Measurements from ENCODE around the gene CYTH3.

The CYTH3 gene

GRCh38 chr7:6271060-6271658, 1.3 kb downstream of the CYTH3 start:
- TF ChIP-seq Cebpa-rat (IDR thresholded peaks at IDR 0.05): no peak
- Histone ChIP-seq H3K27me3 (no peaks in the 10 kb centered on the region), H3K9me3 (no peaks in the 10 kb centered on the region), H4K20me1 (peaks cover 58% of the 10 kb centered on the region), H3K36me3 (no peaks in the 10 kb centered on the region), H3K4me1 (peaks cover 46% of the 10 kb centered on the region), H3K9ac (peak overlapping the region; percentile 87), H3K4me2 (peak overlapping the region; percentile 100), H3K4me3 (peak overlapping the region; percentile 90), H3K27ac (peak overlapping the region; percentile 72; the same call in 1 of the 2 replicates)

GRCh38 chr7:6269527-6269926, 2.9 kb downstream of the CYTH3 start:
- Histone ChIP-seq H3K9ac (no peak overlapping the region), H3K27me3 (no peaks in the 10 kb centered on the region), H4K20me1 (peaks cover 73% of the 10 kb centered on the region), H3K9me3 (no peaks in the 10 kb centered on the region), H3K27ac (no peak overlapping the region), H3K4me2 (peak overlapping the region; percentile 100), H3K4me1 (peaks cover 57% of the 10 kb centered on the region), H3K4me3 (no peak overlapping the region), H3K36me3 (no peaks in the 10 kb centered on the region)
- no peak for TF ChIP-seq Cebpa-rat (IDR thresholded peaks at IDR 0.05)

- Histone ChIP-seq H4K20me1 (peaks cover 78% of the 10 kb centered on the region), H3K4me2 (peak overlapping the region; percentile 100; the same call in 1 of the 2 replicates), H3K27ac (no peak overlapping the region)
Observed at GRCh38 chr7:6268907-6269306, 3.5 kb downstream of the CYTH3 start.

GRCh38 chr7:6268023-6268900, 4.2 kb downstream of the CYTH3 start:
- Histone ChIP-seq H3K4me2 (peak overlapping the region; percentile 100; the same call in 1 of the 2 replicates), H3K27ac (no peak overlapping the region), H4K20me1 (peaks cover 85% of the 10 kb centered on the region)

More at GRCh38 chr7:6268907-6269306, 3.5 kb downstream of the CYTH3 start:
- H3K36me3 ChIP-seq: no peaks in the 10 kb centered on the region
- no peaks in the 10 kb centered on the region for H3K9me3 ChIP-seq
- H3K4me3 ChIP-seq: no peak overlapping the region
- no peak overlapping the region for H3K9ac ChIP-seq
- no peaks in the 10 kb centered on the region for H3K27me3 ChIP-seq
- peaks cover 57% of the 10 kb centered on the region for H3K4me1 ChIP-seq
- no peak for TF ChIP-seq Cebpa-rat (IDR thresholded peaks at IDR 0.05)

GRCh38 chr7:6266699-6267098, 5.7 kb downstream of the CYTH3 start:
- H4K20me1 ChIP-seq: peaks cover 85% of the 10 kb centered on the region
- H3K27me3 ChIP-seq: no peaks in the 10 kb centered on the region
- H3K4me3 ChIP-seq: no peak overlapping the region
- no peaks in the 10 kb centered on the region for H3K9me3 ChIP-seq
- H3K27ac ChIP-seq: no peak overlapping the region
- H3K4me2 ChIP-seq: no peak overlapping the region
- peaks cover 66% of the 10 kb centered on the region for H3K4me1 ChIP-seq
- no peaks in the 10 kb centered on the region for H3K36me3 ChIP-seq
- H3K9ac ChIP-seq: no peak overlapping the region
- TF ChIP-seq Cebpa-rat (IDR thresholded peaks at IDR 0.05): no peak

More at GRCh38 chr7:6268023-6268900, 4.2 kb downstream of the CYTH3 start:
- no peak for TF ChIP-seq Cebpa-rat (IDR thresholded peaks at IDR 0.05)
- no peak overlapping the region for H3K9ac ChIP-seq
- peaks cover 57% of the 10 kb centered on the region for H3K4me1 ChIP-seq
- H3K27me3 ChIP-seq: no peaks in the 10 kb centered on the region
- H3K9me3 ChIP-seq: no peaks in the 10 kb centered on the region
- H3K4me3 ChIP-seq: no peak overlapping the region
- H3K36me3 ChIP-seq: no peaks in the 10 kb centered on the region

GRCh38 chr7:6262221-6262620, 10.2 kb downstream of the CYTH3 start:
- Histone ChIP-seq H3K4me2 (peak overlapping the region; percentile 28), H3K9me3 (no peaks in the 10 kb centered on the region), H3K36me3 (no peaks in the 10 kb centered on the region), H3K4me1 (peaks cover 72% of the 10 kb centered on the region), H3K4me3 (no peak overlapping the region), H4K20me1 (peaks cover 40% of the 10 kb centered on the region; the same call in 1 of the 2 replicates), H3K27ac (no peak overlapping the region), H3K27me3 (no peaks in the 10 kb centered on the region), H3K9ac (no peak overlapping the region)
- TF ChIP-seq Cebpa-rat (IDR thresholded peaks at IDR 0.05): no peak

GRCh38 chr7:6261699-6262098, 10.7 kb downstream of the CYTH3 start:
- Histone ChIP-seq H4K20me1 (peaks cover 35% of the 10 kb centered on the region; the same call in 1 of the 2 replicates), H3K9me3 (no peaks in the 10 kb centered on the region)
- no peak for TF ChIP-seq Cebpa-rat (IDR thresholded peaks at IDR 0.05)

GRCh38 chr7:6260291-6261187, 11.9 kb downstream of the CYTH3 start:
- Histone ChIP-seq H3K27ac (peak overlapping the region; percentile 42), H3K9ac (no peak overlapping the region), H3K4me3 (no peak overlapping the region), H3K4me2 (peak overlapping the region; percentile 28), H4K20me1 (peaks cover 31% of the 10 kb centered on the region), H3K27me3 (no peaks in the 10 kb centered on the region), H3K36me3 (no peaks in the 10 kb centered on the region), H3K4me1 (peaks cover 87% of the 10 kb centered on the region), H3K9me3 (no peaks in the 10 kb centered on the region)
- TF ChIP-seq Cebpa-rat (IDR thresholded peaks at IDR 0.05): no peak

More at GRCh38 chr7:6261699-6262098, 10.7 kb downstream of the CYTH3 start:
- Histone ChIP-seq H3K4me1 (peaks cover 78% of the 10 kb centered on the region), H3K27ac (no peak overlapping the region), H3K36me3 (no peaks in the 10 kb centered on the region), H3K4me3 (no peak overlapping the region), H3K4me2 (peak overlapping the region; percentile 28), H3K9ac (no peak overlapping the region), H3K27me3 (no peaks in the 10 kb centered on the region)

- Histone ChIP-seq H3K27me3 (no peaks in the 10 kb centered on the region), H3K9me3 (no peaks in the 10 kb centered on the region), H3K36me3 (no peaks in the 10 kb centered on the region), H3K4me3 (peak overlapping the region; percentile 44), H3K9ac (peak overlapping the region; percentile 42; the same call in 1 of the 2 replicates), H3K4me1 (peaks cover 90% of the 10 kb centered on the region), H4K20me1 (peaks cover 21% of the 10 kb centered on the region), H3K27ac (peak overlapping the region; percentile 64), H3K4me2 (peak overlapping the region; percentile 82)
- no peak for TF ChIP-seq Cebpa-rat (IDR thresholded peaks at IDR 0.05)
Observed at GRCh38 chr7:6259257-6259656, 13.2 kb downstream of the CYTH3 start.
